Progenitor cell of endocrine pancreas (in vitro differentiated cells): ENCODE results near the gene RECQL5. TPM values are rescaled to one million over a fixed set of nuclear protein-coding genes. Genes with fewer than 3 reads are reported as not detected.

Experiments used
- DNase-seq: peaks from one replicate; pipeline ENCODE4 v3.0.0; 2021; ENCODE audit warnings: low spot score; ENCODE audit not compliant: unreplicated experiment
- H3K27ac Mint-ChIP-seq: 2 replicates; pipeline ENCODE4 v1.8.0; 2021; ENCODE audit warnings: mild to moderate bottlenecking, moderate library complexity, mixed read lengths
- H3K27me3 Mint-ChIP-seq: 2 replicates; pipeline ENCODE4 v1.8.0; 2021; ENCODE audit warnings: mixed read lengths
- H3K36me3 Mint-ChIP-seq: 2 replicates; pipeline ENCODE4 v1.8.0; 2022; ENCODE audit warnings: mixed read lengths; ENCODE audit not compliant: insufficient read depth
- H3K4me1 Mint-ChIP-seq: 2 replicates; pipeline ENCODE4 v1.8.0; 2021; ENCODE audit warnings: low read depth, mixed read lengths
- H3K4me3 Mint-ChIP-seq: 2 replicates; pipeline ENCODE4 v1.8.0; 2021; ENCODE audit warnings: low read depth, mild to moderate bottlenecking, moderate library complexity, mixed read lengths
- H3K9me3 Mint-ChIP-seq: 2 replicates; pipeline ENCODE4 v1.8.0; 2021; ENCODE audit warnings: low read depth, mixed read lengths
- CTCF ChIP-seq: fragments of 200-600 bp; sonication (generic); IDR thresholded peaks from one replicate; pipeline ENCODE4 v1.5.0; 2021; ENCODE audit warnings: antibody characterized with exemption, mild to moderate bottlenecking; ENCODE audit not compliant: unreplicated experiment
- total RNA-seq: library from RNA; stranded (reverse); gene quantifications from 2 replicates; pipeline ENCODE4 v1.2.1, GENCODE V29; 2021

RECQL5 gene
- total RNA-seq, 1 donor from 2014 or later, result 67.7 TPM

- no peaks in the 10 kb centered on the region for H3K27me3 Mint-ChIP-seq
- H3K4me3 Mint-ChIP-seq, result no peak overlapping the region
- H3K4me1 Mint-ChIP-seq, result peaks cover 14% of the 10 kb centered on the region
- TF ChIP-seq CTCF, result no peak
- no peak overlapping the region for H3K27ac Mint-ChIP-seq
- H3K36me3 Mint-ChIP-seq, result no peaks in the 10 kb centered on the region
- no peak for DNase-seq
- H3K9me3 Mint-ChIP-seq, result no peaks in the 10 kb centered on the region
Observed at GRCh38 chr17:75630071-75630917, 36.7 kb downstream of the RECQL5 start.

GRCh38 chr17:75629157-75629556 lies 37.8 kb downstream of the RECQL5 start:
- no peaks in the 10 kb centered on the region for H3K9me3 Mint-ChIP-seq
- TF ChIP-seq CTCF, result no peak

GRCh38 chr17:75628425-75628824 lies 38.5 kb downstream of the RECQL5 start:
- no peak for DNase-seq
- no peaks in the 10 kb centered on the region for H3K36me3 Mint-ChIP-seq
- TF ChIP-seq CTCF, result no peak
- H3K4me3 Mint-ChIP-seq, result no peak overlapping the region
- no peak overlapping the region for H3K27ac Mint-ChIP-seq
- no peaks in the 10 kb centered on the region for H3K27me3 Mint-ChIP-seq
- peaks cover 4% of the 10 kb centered on the region for H3K4me1 Mint-ChIP-seq
- no peaks in the 10 kb centered on the region for H3K9me3 Mint-ChIP-seq

More at GRCh38 chr17:75629157-75629556, 37.8 kb downstream of the RECQL5 start:
- Mint-ChIP-seq H3K27ac (no peak overlapping the region), H3K27me3 (no peaks in the 10 kb centered on the region), H3K4me1 (peaks cover 10% of the 10 kb centered on the region), H3K36me3 (no peaks in the 10 kb centered on the region), H3K4me3 (no peak overlapping the region)
- no peak for DNase-seq

- Mint-ChIP-seq H3K36me3 (peaks cover 3% of the 10 kb centered on the region), H3K27ac (no peak overlapping the region), H3K9me3 (no peaks in the 10 kb centered on the region), H3K4me3 (no peak overlapping the region), H3K4me1 (no peaks in the 10 kb centered on the region), H3K27me3 (no peaks in the 10 kb centered on the region)
- no peak for TF ChIP-seq CTCF
- no peak for DNase-seq
Observed at GRCh38 chr17:75627094-75627493, 39.9 kb downstream of the RECQL5 start.

GRCh38 chr17:75626496-75627038 lies 40.4 kb downstream of the RECQL5 start:
- no peaks in the 10 kb centered on the region for H3K27me3 Mint-ChIP-seq
- no peak overlapping the region for H3K27ac Mint-ChIP-seq
- H3K36me3 Mint-ChIP-seq, result peaks cover 3% of the 10 kb centered on the region
- H3K9me3 Mint-ChIP-seq, result no peaks in the 10 kb centered on the region
- DNase-seq, result no peak
- TF ChIP-seq CTCF, result no peak
- no peaks in the 10 kb centered on the region for H3K4me1 Mint-ChIP-seq
- H3K4me3 Mint-ChIP-seq, result no peak overlapping the region
